ENCODE measurements around the gene NUP88. TPM values are rescaled to one million over a fixed set of nuclear protein-coding genes. Genes with fewer than 3 reads are reported as not detected.
A peak's percentile ranks its signal among the peaks of the same experiment; 100 is the strongest.

The NUP88 gene
- total RNA-seq, 1 donor from 2014 or later: 43.3 TPM

DNA sequence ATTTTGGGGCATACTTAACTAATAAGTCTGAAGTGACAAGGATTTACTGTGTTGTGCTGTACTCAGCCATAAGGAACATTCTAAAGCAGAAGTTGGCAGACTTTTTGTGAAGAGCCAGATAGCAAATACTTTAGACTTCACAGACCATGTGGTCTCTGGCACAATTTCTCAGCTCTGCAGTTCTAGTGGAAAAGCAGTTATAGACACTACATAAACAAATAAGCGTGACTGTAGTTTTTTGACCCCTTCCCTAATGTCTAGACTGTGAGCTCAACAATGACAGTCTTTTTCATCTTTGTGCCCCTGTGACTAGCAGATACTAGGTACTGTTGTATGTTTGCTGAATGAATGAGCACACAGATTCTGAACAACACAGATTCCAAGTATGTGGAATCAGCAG, 5.4 kb upstream of the NUP88 start:
- peaks cover 31% of the 10 kb centered on the region for H3K36me3 ChIP-seq (ENCODE audit: insufficient read depth, low read length)
- Mint-ChIP-seq H3K27ac (ENCODE audit: unreplicated experiment) (peak overlapping the region; percentile 83), H3K27me3 (ENCODE audit: low read depth, unreplicated experiment) (no peaks in the 10 kb centered on the region), H3K4me1 (ENCODE audit: low read depth, unreplicated experiment) (peaks cover 20% of the 10 kb centered on the region), H3K9me3 (ENCODE audit: unreplicated experiment) (no peaks in the 10 kb centered on the region), H3K4me3 (ENCODE audit: unreplicated experiment) (no peak overlapping the region), H3K36me3 (ENCODE audit: low read depth, unreplicated experiment) (peaks cover 9% of the 10 kb centered on the region)
- H2AFZ ChIP-seq (ENCODE audit: low read depth, low read length): no peak overlapping the region
- no peaks in the 10 kb centered on the region for H3K27me3 ChIP-seq (ENCODE audit: insufficient read depth, low read length)
- no peak overlapping the region for H3K4me3 ChIP-seq (ENCODE audit: insufficient read depth, low read depth, low read length)
- H3K4me1 ChIP-seq (ENCODE audit: insufficient read depth, low read length): peaks cover 21% of the 10 kb centered on the region
- peaks cover 27% of the 10 kb centered on the region for H3K79me2 ChIP-seq (ENCODE audit: insufficient read depth, low read length)
- H3K9me3 ChIP-seq (ENCODE audit: insufficient read depth, low read depth, low read length): no peaks in the 10 kb centered on the region
- peak; percentile 30 for DNase-seq (ENCODE audit: low read depth)
- H3K4me2 ChIP-seq (ENCODE audit: low read length): no peak overlapping the region
- H4K20me1 ChIP-seq (ENCODE audit: insufficient read depth, low read length): peaks cover 15% of the 10 kb centered on the region
- H3K27ac ChIP-seq (ENCODE audit: low read depth, low read length): no peak overlapping the region
- FAIRE-seq: no peak
- TF ChIP-seq, protein P1, sequence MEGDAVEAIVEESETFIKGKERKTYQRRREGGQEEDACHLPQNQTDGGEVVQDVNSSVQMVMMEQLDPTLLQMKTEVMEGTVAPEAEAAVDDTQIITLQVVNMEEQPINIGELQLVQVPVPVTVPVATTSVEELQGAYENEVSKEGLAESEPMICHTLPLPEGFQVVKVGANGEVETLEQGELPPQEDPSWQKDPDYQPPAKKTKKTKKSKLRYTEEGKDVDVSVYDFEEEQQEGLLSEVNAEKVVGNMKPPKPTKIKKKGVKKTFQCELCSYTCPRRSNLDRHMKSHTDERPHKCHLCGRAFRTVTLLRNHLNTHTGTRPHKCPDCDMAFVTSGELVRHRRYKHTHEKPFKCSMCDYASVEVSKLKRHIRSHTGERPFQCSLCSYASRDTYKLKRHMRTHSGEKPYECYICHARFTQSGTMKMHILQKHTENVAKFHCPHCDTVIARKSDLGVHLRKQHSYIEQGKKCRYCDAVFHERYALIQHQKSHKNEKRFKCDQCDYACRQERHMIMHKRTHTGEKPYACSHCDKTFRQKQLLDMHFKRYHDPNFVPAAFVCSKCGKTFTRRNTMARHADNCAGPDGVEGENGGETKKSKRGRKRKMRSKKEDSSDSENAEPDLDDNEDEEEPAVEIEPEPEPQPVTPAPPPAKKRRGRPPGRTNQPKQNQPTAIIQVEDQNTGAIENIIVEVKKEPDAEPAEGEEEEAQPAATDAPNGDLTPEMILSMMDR (IDR thresholded peaks at IDR 0.05; ENCODE audit: insufficient read depth, low read depth, low read length): no peak
- no peak for TF ChIP-seq EZH2 (IDR thresholded peaks at IDR 0.05; ENCODE audit: insufficient read depth, low read length)
- no peak overlapping the region for H3K9ac ChIP-seq (ENCODE audit: low read length)

DNA sequence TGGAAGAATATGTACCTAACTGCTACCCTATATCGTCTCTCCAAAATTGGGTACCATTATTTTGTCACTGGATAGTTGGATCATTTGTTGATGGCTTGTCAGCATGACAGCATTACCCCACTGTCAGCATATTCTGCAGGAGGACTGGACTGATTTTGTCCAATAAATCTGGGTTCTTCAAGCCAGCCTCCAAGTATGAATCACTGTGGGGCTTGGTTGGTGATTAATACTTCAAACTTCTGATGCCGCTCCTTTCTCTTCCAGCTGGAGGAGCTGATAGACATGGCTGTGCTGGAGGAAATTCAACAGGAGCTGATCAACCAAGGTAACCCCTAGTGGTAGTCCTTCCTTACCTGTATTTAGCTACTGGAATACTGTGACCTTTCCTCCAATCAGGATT, 3.0 kb upstream of the NUP88 start:
- H3K9ac ChIP-seq (ENCODE audit: low read length): no peak overlapping the region
- no peaks in the 10 kb centered on the region for H3K9me3 ChIP-seq (ENCODE audit: insufficient read depth, low read depth, low read length)
- H3K4me2 ChIP-seq (ENCODE audit: low read length): peak overlapping the region; percentile 64
- no peak for FAIRE-seq
- Mint-ChIP-seq H3K27ac (ENCODE audit: unreplicated experiment) (peak overlapping the region; percentile 41), H3K36me3 (ENCODE audit: low read depth, unreplicated experiment) (peaks cover 6% of the 10 kb centered on the region), H3K4me3 (ENCODE audit: unreplicated experiment) (peak overlapping the region; percentile 22), H3K27me3 (ENCODE audit: low read depth, unreplicated experiment) (no peaks in the 10 kb centered on the region), H3K4me1 (ENCODE audit: low read depth, unreplicated experiment) (peaks cover 22% of the 10 kb centered on the region), H3K9me3 (ENCODE audit: unreplicated experiment) (no peaks in the 10 kb centered on the region)
- peak overlapping the region; percentile 21 for H3K27ac ChIP-seq (ENCODE audit: low read depth, low read length)
- peaks cover 23% of the 10 kb centered on the region for H4K20me1 ChIP-seq (ENCODE audit: insufficient read depth, low read length)
- H3K4me1 ChIP-seq (ENCODE audit: insufficient read depth, low read length): peaks cover 29% of the 10 kb centered on the region
- no peaks in the 10 kb centered on the region for H3K27me3 ChIP-seq (ENCODE audit: insufficient read depth, low read length)
- peak; percentile 68 for DNase-seq (ENCODE audit: low read depth)
- no peak overlapping the region for H3K4me3 ChIP-seq (ENCODE audit: insufficient read depth, low read depth, low read length)
- no peak for TF ChIP-seq EZH2 (IDR thresholded peaks at IDR 0.05; ENCODE audit: insufficient read depth, low read length)
- TF ChIP-seq, protein P1 (IDR thresholded peaks at IDR 0.05; ENCODE audit: insufficient read depth, low read depth, low read length): no peak
- H3K79me2 ChIP-seq (ENCODE audit: insufficient read depth, low read length): peaks cover 46% of the 10 kb centered on the region
- H3K36me3 ChIP-seq (ENCODE audit: insufficient read depth, low read length): peaks cover 31% of the 10 kb centered on the region
- no peak overlapping the region for H2AFZ ChIP-seq (ENCODE audit: low read depth, low read length)

DNA sequence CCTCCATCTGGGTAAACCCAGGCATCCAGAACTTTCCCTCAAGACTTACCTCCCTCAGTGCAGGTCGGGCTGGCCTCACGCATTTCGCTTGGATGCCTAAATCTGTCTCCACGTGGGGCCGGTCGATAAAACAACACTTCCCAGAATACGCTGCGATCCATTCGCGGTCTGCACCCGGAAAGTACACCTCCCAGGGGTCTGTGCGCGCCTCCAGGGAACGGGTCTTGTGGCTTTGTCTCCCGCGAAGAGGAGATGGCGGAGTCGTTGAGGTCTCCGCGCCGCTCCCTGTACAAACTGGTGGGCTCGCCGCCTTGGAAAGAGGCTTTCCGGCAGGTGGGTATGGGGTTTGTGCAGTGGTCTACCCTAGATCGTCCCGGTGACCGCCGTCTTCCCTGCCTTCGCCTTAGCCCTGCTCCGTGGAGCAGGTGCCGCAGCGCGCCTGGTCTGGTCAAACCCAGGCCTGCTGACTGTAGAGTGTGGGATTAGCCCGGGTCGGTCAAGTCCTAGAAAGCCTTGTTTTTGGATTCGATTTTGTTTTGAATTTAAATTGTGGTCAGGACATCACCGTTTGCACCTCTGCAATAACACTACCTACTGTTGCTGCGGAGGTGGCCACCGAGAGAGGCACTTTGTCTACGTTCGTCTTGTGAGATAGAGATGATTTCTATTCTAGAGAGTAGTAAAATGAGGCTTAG, 644 bp upstream of the NUP88 start, which contains the start of gene RPAIN:
Gene RPAIN (plus strand): TSS at position 224 of the 695 bp plus-strand sequence. CDS start 29 bp downstream, at position 253.
- Histone ChIP-seq H3K79me2 (ENCODE audit: insufficient read depth, low read length) (peaks cover 65% of the 10 kb centered on the region), H4K20me1 (ENCODE audit: insufficient read depth, low read length) (peaks cover 26% of the 10 kb centered on the region), H3K9me3 (ENCODE audit: insufficient read depth, low read depth, low read length) (no peaks in the 10 kb centered on the region), H3K4me1 (ENCODE audit: insufficient read depth, low read length) (peaks cover 29% of the 10 kb centered on the region), H3K27ac (ENCODE audit: low read depth, low read length) (peak within 1 kb of the TSS; percentile 93), H3K9ac (ENCODE audit: low read length) (peak within 1 kb of the TSS; percentile 97), H2AFZ (ENCODE audit: low read depth, low read length) (peak within 1 kb of the TSS; percentile 95), H3K36me3 (ENCODE audit: insufficient read depth, low read length) (peaks cover 20% of the 10 kb centered on the region), H3K4me2 (ENCODE audit: low read length) (peak within 1 kb of the TSS; percentile 91), H3K4me3 (ENCODE audit: insufficient read depth, low read depth, low read length) (peak within 1 kb of the TSS; percentile 95), H3K27me3 (ENCODE audit: insufficient read depth, low read length) (no peaks in the 10 kb centered on the region)
- Mint-ChIP-seq H3K9me3 (ENCODE audit: unreplicated experiment) (no peaks in the 10 kb centered on the region), H3K27ac (ENCODE audit: unreplicated experiment) (peak within 1 kb of the TSS; percentile 95), H3K27me3 (ENCODE audit: low read depth, unreplicated experiment) (no peaks in the 10 kb centered on the region), H3K36me3 (ENCODE audit: low read depth, unreplicated experiment) (peaks cover 3% of the 10 kb centered on the region), H3K4me3 (ENCODE audit: unreplicated experiment) (peak within 1 kb of the TSS; percentile 97), H3K4me1 (ENCODE audit: low read depth, unreplicated experiment) (peaks cover 22% of the 10 kb centered on the region)
- FAIRE-seq: no peak
- no peak for TF ChIP-seq EZH2 (IDR thresholded peaks at IDR 0.05; ENCODE audit: insufficient read depth, low read length)
- TF ChIP-seq, protein P1 (IDR thresholded peaks at IDR 0.05; ENCODE audit: insufficient read depth, low read depth, low read length): no peak
- DNase-seq (ENCODE audit: low read depth): no peak

All from astrocyte (in vitro differentiated cells and primary cell).